A549 (cell line): ENCODE measurements around the gene PDE6C.

Experiments
- CHD2 ChIP-seq: fragments of 150-350 bp; IDR thresholded peaks from 2 replicates; pipeline ENCODE4 v1.6.1; 2014; ENCODE audit warnings: low read length; ENCODE audit not compliant: partially characterized antibody
- CHD4 ChIP-seq: fragments of 200-600 bp; sonication (generic); IDR thresholded peaks from 2 replicates; pipeline ENCODE4 v1.6.1; 2016; ENCODE audit warnings: antibody characterized with exemption, mild to moderate bottlenecking, borderline replicate concordance
- CTCF ChIP-seq: fragments of >200 bp; sonication (Bioruptor Twin); formaldehyde crosslinking; IDR thresholded peaks from 3 replicates; pipeline ENCODE4 v1.5.1; 2016
- EP300 ChIP-seq, 2 experiments: fragments of >200 bp; sonication (Bioruptor Twin); formaldehyde crosslinking; IDR thresholded peaks; 2 replicates in 1 of 2; 3 replicates in 1 of 2; pipeline ENCODE4 v1.6.1; 2016 to 2017
- FOSL2 ChIP-seq, 2 experiments: fragments of 450-650 bp in 1 of 2; fragments of >200 bp in 1 of 2; sonication (Bioruptor Twin) in 1 of 2; formaldehyde crosslinking; IDR thresholded peaks; 2 replicates each; pipeline versions ENCODE4 v1.5.0 to v1.6.1; 2016 to 2020; ENCODE audit warnings: mild to moderate bottlenecking in 1 of 2, moderate library complexity in 1 of 2
- HDAC2 ChIP-seq: fragments of 200-600 bp; sonication (generic); IDR thresholded peaks from 2 replicates; pipeline ENCODE4 v1.6.1; 2016
- HMGXB4 ChIP-seq: fragments of 250-450 bp; sonication (Bioruptor Pico); IDR thresholded peaks from 2 replicates; pipeline ENCODE4 v1.5.0; 2021; ENCODE audit warnings: mild to moderate bottlenecking, moderate library complexity, borderline replicate concordance
- MAX ChIP-seq: IDR thresholded peaks from 2 replicates; pipeline ENCODE4 v1.6.1; 2012
- MYC ChIP-seq: IDR thresholded peaks from 2 replicates; pipeline ENCODE4 v1.6.1; 2012; ENCODE audit warnings: mild to moderate bottlenecking, inconsistent platforms, low read length, improper control_type of control experiment, borderline replicate concordance
- NPAS2 ChIP-seq: fragments of 250-450 bp; sonication (Bioruptor Pico); IDR thresholded peaks from 2 replicates; pipeline ENCODE4 v1.8.0; 2022; ENCODE audit warnings: mild to moderate bottlenecking, moderate library complexity, borderline replicate concordance
- RAD21 ChIP-seq, 2 experiments: fragments of >200 bp in 1 of 2; sonication (Bioruptor Twin) in 1 of 2; formaldehyde crosslinking in 1 of 2; IDR thresholded peaks in 1 of 2; conservative IDR thresholded peaks in 1 of 2; 2 replicates in 1 of 2; 3 replicates in 1 of 2; pipeline ENCODE4 v1.6.1; 2012 to 2018; ENCODE audit warnings: inconsistent platforms in 1 of 2
- REST ChIP-seq: fragments of 200-600 bp; sonication (generic); IDR thresholded peaks from 2 replicates; pipeline ENCODE4 v1.6.1; 2016; ENCODE audit warnings: antibody characterized with exemption, mild to moderate bottlenecking, moderate library complexity
- RFX5 ChIP-seq: fragments of 450-650 bp; IDR thresholded peaks from 2 replicates; pipeline ENCODE4 v1.7.1; 2014; ENCODE audit warnings: antibody characterized with exemption, mild to moderate bottlenecking, moderate library complexity
- SMC3 ChIP-seq: fragments of >200 bp; sonication (Bioruptor Twin); formaldehyde crosslinking; IDR thresholded peaks from 3 replicates; pipeline ENCODE4 v1.6.1; 2018; ENCODE audit warnings: inconsistent platforms

- TF ChIP-seq NPAS2 (CRISPR knock-in tag): no peak
- no peak for TF ChIP-seq CHD2
- TF ChIP-seq RFX5: no peak
- no peak for TF ChIP-seq REST
- TF ChIP-seq CTCF: no peak
- TF ChIP-seq SMC3: no peak
- no peak for TF ChIP-seq MAX
- TF ChIP-seq RAD21 (conservative IDR thresholded peaks at IDR 0.05 in 1 of 2, IDR thresholded peaks at IDR 0.05 in 1 of 2): no peak
- TF ChIP-seq CHD4: no peak
- TF ChIP-seq MYC: no peak
- no peak for TF ChIP-seq EP300 (IDR thresholded peaks at IDR 0.05)
- no peak for TF ChIP-seq FOSL2 (IDR thresholded peaks at IDR 0.05)
- TF ChIP-seq FOSL2 (CRISPR knock-in tag; IDR thresholded peaks at IDR 0.05): no peak
- TF ChIP-seq HDAC2: no peak
- no peak for TF ChIP-seq HMGXB4 (CRISPR knock-in tag)
Measured at GRCh38 chr10:93589648-93590562, 22.4 kb upstream of the PDE6C start.
